Astrocyte (in vitro differentiated cells and primary cell): ENCODE results near the gene ASPG. TPM values are rescaled to one million over a fixed set of nuclear protein-coding genes. Genes with fewer than 3 reads are reported as not detected.

Experiments used
- DNase-seq: peaks from one replicate; pipeline ENCODE4 v3.0.0-alpha.2; 2010; ENCODE audit warnings: low read depth
- FAIRE-seq: peaks from 2 replicates; lab custom pipeline; 2011; peaks lifted over from hg19 to GRCh38; lab: Jason Lieb, UNC
- H2AFZ ChIP-seq: 2 replicates; pipeline ENCODE4 v1.6.0; 2012; ENCODE audit warnings: low read depth, low read length, inconsistent platforms
- H3K27ac ChIP-seq: 2 replicates; pipeline ENCODE4 v1.5.1; 2011; ENCODE audit warnings: low read depth, low read length, inconsistent platforms
- H3K27me3 ChIP-seq: 2 replicates; pipeline ENCODE4 v1.6.0; 2011; ENCODE audit warnings: low read length, inconsistent platforms; ENCODE audit not compliant: insufficient read depth
- H3K36me3 ChIP-seq: 2 replicates; pipeline ENCODE4 v1.5.1; 2011; ENCODE audit warnings: low read length, inconsistent platforms; ENCODE audit not compliant: insufficient read depth
- H3K4me1 ChIP-seq: 2 replicates; pipeline ENCODE4 v1.5.1; 2011; ENCODE audit warnings: low read length, inconsistent platforms; ENCODE audit not compliant: insufficient read depth
- H3K4me2 ChIP-seq: 2 replicates; pipeline ENCODE4 v1.6.0; 2012; ENCODE audit warnings: low read length, inconsistent platforms
- H3K4me3 ChIP-seq: 2 replicates; pipeline ENCODE4 v1.5.1; 2011; ENCODE audit warnings: low read depth, mild to moderate bottlenecking, low read length, inconsistent platforms; ENCODE audit not compliant: insufficient read depth
- H3K79me2 ChIP-seq: 2 replicates; pipeline ENCODE4 v1.6.0; 2012; ENCODE audit warnings: mild to moderate bottlenecking, low read length, inconsistent platforms; ENCODE audit not compliant: insufficient read depth
- H3K9ac ChIP-seq: 2 replicates; pipeline ENCODE4 v1.6.0; 2012; ENCODE audit warnings: mild to moderate bottlenecking, low read length, inconsistent platforms
- H3K9me3 ChIP-seq: 2 replicates; pipeline ENCODE4 v1.5.1; 2012; ENCODE audit warnings: low read depth, mild to moderate bottlenecking, low read length, inconsistent platforms; ENCODE audit not compliant: insufficient read depth
- H4K20me1 ChIP-seq: 2 replicates; pipeline ENCODE4 v1.6.0; 2012; ENCODE audit warnings: low read length, inconsistent platforms; ENCODE audit not compliant: insufficient read depth
- H3K27ac Mint-ChIP-seq: one replicate; pipeline ENCODE4 v1.8.0; 2021; ENCODE audit warnings: mild to moderate bottlenecking, mixed read lengths; ENCODE audit not compliant: unreplicated experiment
- H3K27me3 Mint-ChIP-seq: one replicate; pipeline ENCODE4 v1.8.0; 2021; ENCODE audit warnings: low read depth, mixed read lengths; ENCODE audit not compliant: unreplicated experiment
- H3K36me3 Mint-ChIP-seq: one replicate; pipeline ENCODE4 v1.8.0; 2021; ENCODE audit warnings: low read depth, mixed read lengths; ENCODE audit not compliant: unreplicated experiment
- H3K4me1 Mint-ChIP-seq: one replicate; pipeline ENCODE4 v1.8.0; 2021; ENCODE audit warnings: low read depth, mixed read lengths; ENCODE audit not compliant: unreplicated experiment
- H3K4me3 Mint-ChIP-seq: one replicate; pipeline ENCODE4 v1.8.0; 2021; ENCODE audit warnings: mild to moderate bottlenecking, moderate library complexity, mixed read lengths; ENCODE audit not compliant: unreplicated experiment
- H3K9me3 Mint-ChIP-seq: one replicate; pipeline ENCODE4 v1.8.0; 2021; ENCODE audit warnings: mild to moderate bottlenecking, mixed read lengths; ENCODE audit not compliant: unreplicated experiment
- CTCF ChIP-seq: IDR thresholded peaks from 2 replicates; pipeline ENCODE4 v1.5.1; 2011; ENCODE audit warnings: low read depth, mild to moderate bottlenecking, inconsistent platforms, low read length, moderate library complexity; ENCODE audit not compliant: insufficient read depth
- EZH2 ChIP-seq: IDR thresholded peaks from 2 replicates; pipeline ENCODE4 v1.6.1; 2012; ENCODE audit warnings: mild to moderate bottlenecking, low read length, inconsistent platforms; ENCODE audit not compliant: insufficient read depth
- total RNA-seq: library from RNA; stranded (reverse); gene quantifications from 2 replicates; pipeline ENCODE4 v1.2.1, GENCODE V29; 2021

ASPG gene
- total RNA-seq, 1 donor from 2014 or later, result not detected

- Mint-ChIP-seq H3K27ac (no peak overlapping the region), H3K27me3 (peaks cover 19% of the 10 kb centered on the region), H3K4me1 (no peaks in the 10 kb centered on the region), H3K9me3 (no peaks in the 10 kb centered on the region), H3K4me3 (no peak overlapping the region), H3K36me3 (no peaks in the 10 kb centered on the region)
- TF ChIP-seq CTCF, result no peak
- no peak for TF ChIP-seq EZH2
- H3K79me2 ChIP-seq, result no peaks in the 10 kb centered on the region
- no peak overlapping the region for H3K9ac ChIP-seq
- H3K9me3 ChIP-seq, result no peaks in the 10 kb centered on the region
- H2AFZ ChIP-seq, result no peak overlapping the region
- no peak for FAIRE-seq
- no peaks in the 10 kb centered on the region for H3K27me3 ChIP-seq
- no peak overlapping the region for H3K4me3 ChIP-seq
- no peaks in the 10 kb centered on the region for H4K20me1 ChIP-seq
- no peak overlapping the region for H3K4me2 ChIP-seq
- DNase-seq, result no peak
- H3K4me1 ChIP-seq, result no peaks in the 10 kb centered on the region
- no peak overlapping the region for H3K27ac ChIP-seq
- no peaks in the 10 kb centered on the region for H3K36me3 ChIP-seq
Measured at GRCh38 chr14:104109731-104110361, 24.3 kb downstream of the ASPG start.

GRCh38 chr14:104110491-104111209, 25.1 kb downstream of the ASPG start:
- Histone ChIP-seq H3K27me3 (no peaks in the 10 kb centered on the region), H3K36me3 (no peaks in the 10 kb centered on the region), H3K79me2 (no peaks in the 10 kb centered on the region), H3K4me3 (no peak overlapping the region), H3K27ac (no peak overlapping the region), H3K4me1 (no peaks in the 10 kb centered on the region), H4K20me1 (no peaks in the 10 kb centered on the region), H3K9ac (no peak overlapping the region), H2AFZ (no peak overlapping the region), H3K9me3 (no peaks in the 10 kb centered on the region), H3K4me2 (no peak overlapping the region)
- FAIRE-seq (no peak), DNase-seq (no peak)
- Mint-ChIP-seq H3K4me3 (no peak overlapping the region), H3K27me3 (peaks cover 27% of the 10 kb centered on the region), H3K9me3 (no peaks in the 10 kb centered on the region), H3K27ac (no peak overlapping the region), H3K36me3 (no peaks in the 10 kb centered on the region), H3K4me1 (no peaks in the 10 kb centered on the region)
- TF ChIP-seq EZH2, result no peak
- TF ChIP-seq CTCF, result no peak
